EH (cell line): Measurements from ENCODE around the gene GARRE1.
"Not testable (repeated sequence)": the region's sequence is repeated elsewhere in the genome, so short reads cannot be mapped to it uniquely, and the experiment has no call there.

ENCODE experiments used
- DNase-seq: peaks from one replicate; pipeline ENCODE4 v3.0.0-alpha.2; 2015; ENCODE audit warnings: low read depth

Gene GARRE1

DNA sequence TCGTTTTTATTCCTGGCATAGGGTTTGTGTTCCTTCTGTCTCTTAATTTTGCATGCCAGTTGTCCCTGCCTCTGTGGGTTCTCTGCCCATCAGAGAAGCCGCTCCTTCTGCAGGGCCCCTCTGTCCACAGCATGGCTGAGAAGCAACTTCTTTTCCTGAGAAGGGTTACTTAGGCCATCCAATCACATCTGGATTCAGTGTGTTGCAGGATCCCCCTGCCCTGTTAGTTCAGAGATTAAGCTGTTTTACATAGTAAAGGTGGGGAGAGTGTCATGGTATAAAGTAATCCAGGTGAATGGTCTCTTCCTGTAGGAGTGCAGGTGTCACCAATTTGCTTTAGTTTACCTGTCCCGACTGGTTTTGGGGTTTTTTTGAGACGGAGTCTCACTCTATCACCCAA, 22.9 kb upstream of the GARRE1 start:
- DNase-seq, result no peak

DNA sequence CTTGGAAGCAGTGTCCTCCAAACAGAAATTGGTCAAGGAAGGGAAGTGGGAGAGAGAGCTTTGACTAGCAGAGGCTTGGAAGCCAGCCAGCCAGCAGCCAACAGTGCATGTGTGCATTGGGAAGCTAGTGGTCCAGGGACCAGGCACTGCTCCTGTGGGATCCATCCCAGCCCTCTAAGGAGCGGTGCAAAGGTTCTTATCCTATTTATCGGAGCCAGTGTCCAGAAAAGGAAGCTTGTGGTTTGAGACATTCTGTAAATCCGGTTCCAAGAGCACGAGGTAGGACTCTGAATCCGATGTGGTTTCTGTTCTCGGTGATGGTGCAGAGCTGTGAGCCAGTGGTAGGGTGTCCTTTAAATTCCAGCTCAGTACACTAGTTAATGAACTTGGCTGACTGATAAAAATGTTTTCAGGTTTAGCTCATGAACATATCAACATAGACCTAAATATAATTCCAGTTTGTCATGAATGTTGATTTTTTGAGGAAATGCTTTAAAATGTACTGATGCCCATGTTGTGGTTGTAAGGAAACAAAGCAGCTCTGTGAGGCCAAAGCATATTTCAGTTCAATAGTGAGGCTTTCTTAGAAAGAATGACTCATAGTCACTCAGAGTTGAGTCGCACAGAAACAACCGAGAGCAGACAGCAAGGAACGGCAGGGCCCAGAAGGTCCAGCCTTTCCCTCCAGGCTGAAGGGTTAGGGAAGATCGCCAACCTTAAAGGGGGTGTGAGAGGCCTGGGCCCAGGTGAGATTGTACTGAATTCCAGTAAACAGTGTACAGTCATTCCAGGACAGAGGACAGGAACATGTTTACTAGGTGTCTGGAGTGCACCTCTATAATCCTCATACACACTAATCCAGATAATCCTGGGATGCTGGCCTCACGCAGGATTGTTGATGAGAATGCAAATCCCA, 21.5 kb upstream of the GARRE1 start:
- peak; percentile 97 for DNase-seq

DNA sequence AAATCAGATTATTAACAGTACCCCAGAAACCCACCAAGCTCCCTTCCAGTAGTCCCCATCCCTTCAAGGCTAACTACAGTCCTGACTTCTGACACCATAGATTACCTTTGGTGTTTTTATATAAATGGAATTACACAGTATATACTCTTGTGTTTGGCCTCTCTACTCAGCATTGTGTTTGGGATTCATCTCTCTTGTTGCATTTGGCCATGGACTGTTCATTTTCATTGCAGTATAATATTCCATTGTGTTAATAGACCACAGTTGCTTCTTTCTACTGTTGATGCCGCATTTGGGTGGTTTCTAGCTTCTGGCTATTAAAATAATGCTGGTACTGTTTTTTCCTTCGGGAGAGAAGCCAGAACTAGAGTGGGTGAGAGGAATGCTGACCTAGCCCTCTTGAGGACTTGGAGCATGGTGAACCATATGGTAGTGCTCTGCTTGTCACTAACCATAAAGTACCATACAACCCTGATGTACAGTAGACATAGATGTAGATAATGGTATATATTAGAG, 18.9 kb upstream of the GARRE1 start:
- DNase-seq, result no peak

DNA sequence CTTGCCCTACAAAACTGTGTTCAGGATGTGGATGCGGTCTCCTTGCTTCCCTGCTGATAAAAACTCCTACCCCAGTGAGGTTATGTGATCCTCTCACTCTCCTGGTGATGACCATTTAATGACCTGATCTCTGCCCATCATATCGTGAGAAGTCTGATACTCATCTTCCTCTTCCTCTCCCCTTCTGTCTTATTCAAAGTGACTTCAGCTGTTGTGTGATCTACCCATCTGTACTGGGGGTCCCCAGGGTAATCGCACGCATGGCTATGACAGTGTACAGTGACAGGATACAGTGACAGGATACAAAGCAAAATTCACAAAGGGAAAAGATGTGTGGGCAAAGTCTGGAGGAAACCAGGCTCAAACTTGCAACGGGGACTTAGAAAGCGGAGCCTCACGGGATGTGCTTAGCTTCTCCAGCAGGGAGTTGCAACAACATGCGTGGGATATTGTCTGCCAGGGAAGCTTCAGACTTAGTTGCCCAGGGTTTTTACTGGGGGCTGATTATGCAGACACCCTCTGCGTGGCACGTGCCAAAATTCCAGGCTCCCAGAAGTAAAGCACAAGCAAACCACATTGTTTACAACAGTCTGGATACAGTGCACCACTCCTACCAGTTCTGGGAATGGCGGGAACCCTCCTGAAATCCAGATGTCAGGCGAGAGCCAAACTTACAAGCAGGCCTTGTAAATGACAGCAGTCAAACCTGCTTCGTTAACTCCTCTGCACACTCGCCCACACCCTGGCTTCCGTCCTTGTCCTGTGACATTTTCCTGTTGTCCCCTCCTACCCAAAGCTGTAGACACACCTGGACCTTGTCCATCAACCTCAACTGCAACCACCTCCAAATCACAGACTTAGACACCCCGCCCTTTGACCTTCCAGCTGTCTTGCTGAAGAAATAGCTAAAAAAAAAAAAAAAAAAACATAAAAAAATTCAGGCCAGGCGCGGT, 18.0 kb upstream of the GARRE1 start:
- DNase-seq, result peak; percentile 82

DNA sequence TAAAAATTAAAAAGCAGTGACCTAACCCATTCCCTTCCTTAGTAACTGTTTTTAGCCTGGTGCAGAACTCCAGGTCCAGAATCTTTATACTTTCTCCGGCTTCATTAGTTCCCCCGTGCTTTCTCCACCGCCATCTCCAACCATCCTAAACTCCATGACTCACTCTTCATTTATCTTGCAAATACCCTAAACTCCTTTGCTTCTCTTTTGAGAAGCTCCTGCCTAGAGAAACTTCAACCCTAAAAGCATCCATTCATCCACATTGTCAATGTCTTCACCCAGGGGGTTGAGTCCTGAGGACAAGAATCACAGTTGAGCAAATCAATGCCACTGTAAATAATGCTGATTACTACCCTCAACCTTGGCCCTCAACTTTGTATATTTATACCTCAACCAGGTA, 17.1 kb upstream of the GARRE1 start:
- DNase-seq, result no peak

DNA sequence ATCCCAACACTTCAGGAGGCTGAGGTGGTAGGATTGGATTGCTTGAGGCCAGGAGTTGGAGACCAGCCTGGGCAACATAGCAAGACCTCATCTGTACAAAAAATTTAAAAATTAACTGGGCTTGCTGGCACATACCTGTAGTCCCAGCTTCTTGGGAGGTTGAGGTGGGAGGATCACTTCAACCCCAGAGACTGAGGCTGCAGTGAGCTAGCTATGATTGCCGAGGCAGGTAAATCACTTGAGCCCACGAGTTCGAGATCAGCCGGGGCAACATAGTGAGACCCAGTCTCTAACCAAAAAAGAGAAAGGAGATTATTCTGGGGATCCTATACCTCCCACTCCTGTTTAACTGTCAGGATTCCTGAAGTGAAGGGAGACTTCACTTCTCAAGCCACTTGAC, 16.4 kb upstream of the GARRE1 start:
- DNase-seq, result no peak

DNA sequence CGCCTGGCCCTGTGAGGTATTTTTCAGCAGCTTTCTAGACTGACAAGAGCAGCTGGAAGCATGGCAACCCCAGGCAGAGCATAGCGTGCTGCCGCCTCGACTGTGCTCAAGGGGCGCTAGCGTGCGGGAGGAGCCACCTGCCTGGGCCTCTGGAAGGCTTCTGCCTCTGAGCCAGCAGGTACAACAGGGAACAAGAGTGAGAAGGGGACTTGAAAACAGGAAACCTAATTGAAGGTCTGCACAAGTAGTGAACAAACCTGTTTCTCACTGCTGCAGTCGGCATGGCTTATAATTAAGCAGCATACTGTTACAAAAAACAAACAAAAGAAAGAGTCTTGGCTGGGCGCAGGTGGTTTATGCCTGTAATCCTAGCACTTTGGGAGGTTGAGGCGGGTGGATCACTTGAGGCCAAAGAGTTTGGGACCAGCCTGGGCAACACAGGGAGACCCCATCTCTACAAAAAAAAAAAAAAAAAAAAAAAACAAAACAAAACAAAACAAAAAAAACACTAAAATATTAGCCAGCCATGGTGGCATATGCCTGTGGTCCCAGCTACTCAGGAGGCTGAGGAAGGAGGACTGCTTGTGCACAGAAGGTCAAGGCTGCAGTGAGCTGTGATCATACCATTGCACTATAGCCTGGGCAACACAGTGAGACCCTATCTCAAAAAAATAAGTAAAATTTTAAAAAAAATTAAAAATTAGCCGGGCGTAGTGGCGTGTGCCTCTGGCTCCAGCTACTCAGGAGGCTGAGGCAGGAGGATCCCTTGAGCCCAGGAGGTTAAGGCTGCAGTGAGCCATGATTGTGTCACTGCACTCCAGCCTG, 12.6 kb upstream of the GARRE1 start:
- peak; percentile 16 for DNase-seq

DNA sequence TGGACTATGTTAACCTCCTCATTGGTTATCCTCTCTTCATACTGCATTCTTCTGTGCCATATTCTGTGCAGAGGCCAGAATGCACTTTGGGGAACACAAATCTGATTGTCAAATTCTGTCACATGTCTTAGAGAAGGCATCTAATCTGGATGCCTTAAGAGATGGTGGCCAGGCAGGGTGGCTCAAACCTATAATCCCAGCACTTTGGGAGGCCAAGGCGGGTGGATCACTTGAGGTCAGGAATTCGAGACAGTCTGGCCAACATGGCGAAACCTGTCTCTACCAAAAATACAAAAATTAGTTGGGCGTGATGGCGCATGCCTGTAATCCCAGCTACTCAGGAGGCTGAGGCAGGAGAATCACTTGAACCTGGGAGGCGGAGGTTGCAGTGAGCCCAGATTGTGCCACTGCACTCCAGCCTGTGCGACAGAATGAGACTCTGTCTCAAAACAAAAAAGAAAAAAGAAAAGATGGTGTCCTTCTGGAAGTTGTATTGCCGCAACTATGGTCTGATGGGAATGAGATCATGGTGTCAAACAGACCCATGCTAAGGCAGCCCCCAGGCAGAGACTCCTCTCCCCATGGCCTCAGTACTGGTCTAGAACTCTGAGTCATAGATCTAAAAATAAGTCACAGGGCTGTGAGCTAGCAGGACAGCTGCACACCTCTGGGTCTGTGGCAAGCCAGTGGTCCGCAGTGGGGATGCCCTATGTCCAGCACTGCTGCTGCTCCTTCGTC, 11.0 kb upstream of the GARRE1 start:
- peak; percentile 83 for DNase-seq

DNA sequence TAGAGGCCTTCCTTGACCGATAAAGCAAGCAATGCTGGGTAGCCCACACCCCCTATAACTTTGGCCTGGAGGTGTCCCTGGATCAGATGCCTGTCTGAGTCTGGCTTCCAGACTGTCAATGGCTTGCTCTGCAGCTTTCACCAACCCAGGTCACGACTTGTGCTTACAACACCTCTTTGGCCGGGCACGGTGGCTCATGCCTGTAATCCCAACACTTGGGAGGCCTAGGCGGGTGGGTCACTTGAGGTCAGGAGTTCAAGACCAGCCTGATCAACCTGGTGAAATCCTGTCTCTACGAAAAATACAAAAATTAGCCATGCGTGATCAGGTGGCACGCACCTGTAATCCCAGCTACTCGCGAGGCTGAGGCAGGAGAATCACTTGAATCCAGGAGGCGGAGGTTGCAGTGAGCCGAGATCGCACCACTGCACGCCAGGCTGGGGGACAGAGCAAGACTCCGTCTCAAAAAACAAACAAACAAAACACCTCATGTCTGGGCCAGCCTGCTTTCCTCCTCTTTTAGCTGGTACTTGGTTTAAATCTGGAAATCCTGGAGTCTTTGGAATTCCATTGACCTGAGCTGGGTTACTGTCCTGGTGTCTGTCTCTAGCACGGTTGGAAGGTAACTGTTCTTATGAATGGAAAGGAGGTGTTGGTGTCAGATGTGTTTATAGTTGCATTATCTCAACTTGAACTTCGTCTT, 10.3 kb upstream of the GARRE1 start:
- DNase-seq, result peak; percentile 11

DNA sequence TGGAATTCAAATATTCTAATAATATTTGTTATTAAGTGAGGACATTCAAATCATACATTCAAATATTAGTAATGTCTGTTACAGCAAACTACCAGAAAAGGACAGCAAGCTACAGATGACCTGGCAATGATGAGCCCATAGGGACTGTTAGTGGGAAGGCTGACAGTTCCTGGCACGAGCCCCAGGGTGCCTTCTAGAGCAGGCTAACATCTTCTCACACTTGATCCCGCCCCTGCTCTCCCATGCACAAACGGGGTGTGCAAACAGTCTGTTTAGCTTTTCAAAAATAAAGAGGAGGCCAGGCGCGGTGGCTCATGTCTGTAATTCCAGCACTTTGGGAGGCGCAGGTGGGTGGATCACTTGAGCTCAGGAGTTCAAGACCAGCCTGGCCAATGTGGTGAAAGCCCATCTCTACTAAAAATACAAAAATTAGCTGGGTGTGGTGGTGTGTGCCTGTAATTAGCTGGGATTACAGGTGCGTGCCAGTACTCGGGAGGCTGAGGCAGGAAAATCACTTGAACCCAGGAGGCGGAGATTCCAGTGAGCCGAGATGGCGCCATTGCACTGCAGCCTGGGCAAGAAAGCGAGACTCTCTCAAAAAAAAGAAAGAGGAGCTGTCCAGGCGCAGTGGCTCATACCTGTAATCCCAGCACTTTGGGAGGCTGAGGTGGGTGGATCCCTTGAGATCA, 9.6 kb upstream of the GARRE1 start:
- DNase-seq, result peak; percentile 61

DNA sequence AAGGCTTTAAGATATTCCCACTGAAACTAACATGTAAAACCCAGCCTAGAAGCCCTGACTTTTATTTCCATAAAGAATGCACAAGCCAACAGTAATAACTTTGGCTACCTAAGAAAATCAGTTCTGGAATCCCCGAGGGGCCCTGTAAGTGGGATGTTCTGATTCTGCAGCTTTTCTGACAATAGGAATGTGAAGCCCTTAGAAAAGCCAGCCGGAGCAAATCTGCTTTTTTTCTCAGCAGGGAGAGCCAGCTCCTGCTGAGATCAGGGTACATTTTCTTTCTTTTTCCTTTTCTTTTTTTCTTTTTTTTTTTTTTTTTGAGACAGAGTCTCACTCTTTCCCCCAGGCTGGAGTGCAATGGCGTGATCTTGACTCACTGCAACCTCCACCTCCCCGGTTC, 8.0 kb upstream of the GARRE1 start:
- DNase-seq, result no peak

DNA sequence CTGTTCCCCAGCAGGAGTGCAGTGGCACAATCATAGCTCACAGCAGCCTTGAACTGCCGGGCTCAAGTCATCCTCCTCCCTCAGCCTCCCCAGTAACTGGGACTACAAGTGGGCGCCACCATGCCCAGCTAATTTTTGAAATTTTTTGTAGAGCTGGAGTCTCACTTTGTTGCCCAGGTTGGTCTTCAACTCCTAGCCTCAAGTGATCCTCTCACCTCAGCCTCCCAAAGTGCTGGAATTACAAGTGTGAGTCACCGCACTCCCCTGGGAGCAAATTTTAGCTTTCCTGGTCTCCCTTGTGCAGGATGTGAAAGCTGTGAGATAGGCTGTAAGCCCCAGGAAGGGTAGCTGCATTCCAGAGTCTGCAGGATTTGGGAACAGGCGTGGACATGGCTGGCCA, 5.4 kb upstream of the GARRE1 start:
- DNase-seq, result no peak

DNA sequence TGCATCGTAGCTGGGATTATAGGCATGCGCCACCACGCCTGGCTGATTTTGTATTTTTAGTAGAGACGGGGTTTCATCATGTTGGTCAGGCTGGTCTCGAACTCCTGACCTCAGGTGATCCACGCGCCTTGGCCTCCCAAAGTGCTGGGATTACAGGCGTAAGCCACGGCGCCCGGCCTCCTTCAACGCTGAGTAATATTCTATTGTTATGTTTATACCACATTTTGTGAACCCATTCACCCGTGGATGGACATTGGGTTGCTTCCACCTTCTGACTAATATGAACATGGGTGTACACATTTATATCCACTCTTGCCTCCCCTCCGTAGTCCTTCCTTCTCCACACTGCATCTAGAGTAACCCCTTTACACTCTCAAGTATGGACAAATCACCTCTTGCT, 1.2 kb upstream of the GARRE1 start:
- not testable (repeated sequence) for DNase-seq

DNA sequence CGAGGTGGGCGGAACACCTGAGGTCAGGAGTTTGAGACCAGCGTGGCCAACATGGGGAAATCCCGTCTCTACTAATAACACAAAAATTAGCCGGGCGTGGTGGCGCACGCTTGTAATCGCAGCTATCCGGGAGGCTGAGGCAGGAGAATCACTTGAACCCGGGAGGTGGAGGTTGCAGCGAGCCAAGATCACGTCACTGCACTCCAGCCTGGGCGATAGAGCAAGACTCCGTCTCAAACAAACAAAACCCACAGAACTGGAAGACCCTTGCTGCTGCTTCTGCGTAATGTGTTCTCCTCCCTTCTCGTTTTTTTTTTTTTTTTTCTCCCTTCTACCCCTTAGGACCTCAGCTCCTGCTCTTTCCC, 691 bp upstream of the GARRE1 start:
- not testable (repeated sequence) for DNase-seq

DNA sequence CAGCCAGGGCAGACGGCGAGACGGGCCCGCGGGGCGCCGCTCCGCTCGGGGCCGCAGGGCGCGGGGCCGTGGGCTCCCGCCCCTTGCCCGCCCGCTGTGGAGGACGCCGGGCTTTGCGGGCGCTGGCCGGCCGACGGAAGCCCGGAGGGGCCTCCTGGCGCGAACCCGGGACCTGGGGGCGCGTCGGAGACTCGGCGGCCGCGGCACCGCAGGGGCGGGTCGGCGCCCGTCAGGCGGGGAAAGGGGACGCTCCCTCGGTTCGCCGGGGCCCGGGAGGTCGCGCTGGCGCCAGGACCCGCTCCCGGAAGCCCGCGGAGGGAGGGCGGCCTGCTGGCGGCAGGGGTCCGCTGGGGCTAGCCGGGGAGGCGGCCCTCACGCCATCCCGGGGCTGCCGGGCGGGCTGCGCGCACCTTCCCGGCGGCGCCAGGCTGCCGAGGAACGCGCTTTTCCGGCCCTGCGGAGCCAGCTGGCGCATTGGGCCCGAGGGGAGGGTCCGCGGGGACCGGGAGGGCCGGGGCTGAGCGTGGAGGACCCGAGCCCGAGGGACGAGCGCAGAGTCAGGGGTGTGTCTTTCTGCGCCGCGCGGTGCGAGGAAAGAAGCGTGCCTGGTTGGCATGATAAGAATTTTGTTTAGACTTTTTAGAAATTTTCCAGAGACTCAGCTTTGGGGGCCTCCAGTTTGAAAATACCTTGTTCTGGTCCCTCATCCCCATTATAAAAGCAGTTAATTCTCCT, 511 bp downstream of the GARRE1 start:
- DNase-seq, result peak; percentile 41

DNA sequence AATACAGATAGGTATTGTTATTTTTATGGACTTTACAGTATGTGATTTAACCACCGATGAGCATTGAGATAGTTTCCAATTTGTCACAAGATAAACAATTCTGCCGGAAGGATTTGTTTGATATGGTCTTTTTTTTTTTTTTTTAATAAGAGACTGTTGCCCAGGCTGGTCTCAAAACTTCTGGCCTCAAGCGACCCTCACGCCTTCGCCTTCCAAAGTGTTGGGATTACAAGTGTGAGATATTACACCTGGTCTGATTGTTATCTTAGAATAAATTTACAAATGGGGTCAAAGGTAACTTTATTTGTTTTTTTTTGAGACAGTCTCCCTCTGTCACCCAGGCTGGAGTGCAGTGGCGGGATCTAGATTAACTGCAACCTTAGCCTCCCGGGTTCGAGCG, 1.2 kb downstream of the GARRE1 start:
- DNase-seq, result no peak

DNA sequence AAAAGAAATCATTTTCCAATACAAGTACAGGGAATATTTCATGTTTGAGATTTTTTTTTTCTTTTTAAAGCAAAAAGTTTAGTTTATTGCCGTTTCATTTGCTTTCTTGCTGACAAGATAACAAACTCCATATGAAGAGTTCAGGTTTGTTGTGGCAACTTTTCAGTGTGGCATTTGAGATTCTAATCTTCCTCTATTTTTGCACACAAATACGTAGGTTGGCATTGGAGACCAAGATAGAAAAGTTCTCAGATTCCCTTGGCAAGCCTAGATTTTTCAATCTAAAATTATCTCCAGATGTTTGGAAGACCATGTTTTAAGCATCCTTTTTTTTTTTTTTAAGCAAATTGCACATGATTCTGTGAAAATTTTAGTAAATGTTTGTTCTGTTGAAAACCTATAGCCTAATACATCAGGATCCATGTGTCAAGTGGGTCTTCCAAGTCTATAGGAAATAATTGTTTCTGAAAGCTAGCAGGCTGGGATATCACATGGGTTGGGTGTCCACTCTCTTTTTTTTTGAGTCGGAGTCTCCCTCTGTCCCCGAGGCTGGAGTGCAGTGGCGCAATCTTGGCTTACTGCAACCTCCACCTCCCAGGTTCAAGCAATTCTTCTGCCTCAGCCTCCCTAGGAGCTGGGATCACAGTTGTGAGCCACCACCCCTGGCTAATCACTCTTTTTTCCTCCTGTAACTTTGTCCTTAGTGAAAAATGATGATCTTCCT, 2.6 kb downstream of the GARRE1 start:
- peak; percentile 41 for DNase-seq

DNA sequence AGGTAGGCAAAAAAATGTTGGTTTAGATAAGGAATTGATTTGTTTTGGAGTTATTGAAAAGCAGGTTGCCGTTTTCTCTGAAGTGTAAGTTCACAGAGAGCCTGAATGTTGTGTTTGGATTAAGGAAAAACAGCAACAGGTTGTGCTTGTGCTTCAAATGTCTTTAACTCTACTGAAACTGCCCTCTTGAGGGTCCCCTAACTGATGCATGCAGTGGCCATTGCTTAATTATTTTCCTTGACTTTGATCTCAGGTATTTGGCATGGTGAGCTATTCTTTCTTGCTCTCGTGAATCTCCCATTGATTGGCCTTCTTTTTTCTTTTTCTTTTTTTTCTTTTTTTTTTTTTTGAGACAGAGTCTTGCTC, 3.2 kb downstream of the GARRE1 start:
- DNase-seq, result no peak
